Posterior vena cava (tissue), 2 donors: ENCODE measurements around the gene EBP. TPM values are rescaled to one million over a fixed set of nuclear protein-coding genes. Genes with fewer than 3 reads are reported as not detected.

ENCODE experiments used
- DNase-seq: peaks from one replicate; pipeline ENCODE4 v3.0.0-alpha.2; 2020; ENCODE audit warnings: low spot score
- intact Hi-C, 2 donors: fragments of 100-400 bp; cut with DNase I; formaldehyde crosslinking; loops; one replicate each; pipeline versions ENCODE4 v1.14.1 to v1.14.2; 2022 to 2023
- long read RNA-seq, 2 donors: library from polyadenylated mRNA; unstranded; transcript quantifications; one replicate each; pipeline ENCODE4 v2.0.0, GENCODE V29; 2020 to 2021
- total RNA-seq, 2 donors: library from RNA; stranded (reverse); fragmentation: NEBNext Ultra II Directional; extraction: Animal tissue kit (Norgen Biotek cat#: 25700); gene quantifications; one replicate each; pipeline ENCODE4 v1.2.1, GENCODE V29; 2021
- donor health status: DM: yes; HTN: yes; CAD: no.
- donor health status: DM: yes; HTN: yes; CAD: no.

EBP gene
- total RNA-seq, result 10 to 100 TPM; 15.0 to 22.1 TPM
- long read RNA-seq, donor 1, partial matches to known transcripts, result 1 of 2 reads
- long read RNA-seq, donor 1, other reads (novel, unspliced or antisense), result 0 of 2 reads
- long read RNA-seq, donor 2, transcript EBP-205 (5 exons, 1,775 nt), result major isoform, 22 of 26 reads
- long read RNA-seq, donor 2, partial matches to known transcripts, result 2 of 26 reads
- long read RNA-seq, donor 2, other reads (novel, unspliced or antisense), result 0 of 26 reads

DNA sequence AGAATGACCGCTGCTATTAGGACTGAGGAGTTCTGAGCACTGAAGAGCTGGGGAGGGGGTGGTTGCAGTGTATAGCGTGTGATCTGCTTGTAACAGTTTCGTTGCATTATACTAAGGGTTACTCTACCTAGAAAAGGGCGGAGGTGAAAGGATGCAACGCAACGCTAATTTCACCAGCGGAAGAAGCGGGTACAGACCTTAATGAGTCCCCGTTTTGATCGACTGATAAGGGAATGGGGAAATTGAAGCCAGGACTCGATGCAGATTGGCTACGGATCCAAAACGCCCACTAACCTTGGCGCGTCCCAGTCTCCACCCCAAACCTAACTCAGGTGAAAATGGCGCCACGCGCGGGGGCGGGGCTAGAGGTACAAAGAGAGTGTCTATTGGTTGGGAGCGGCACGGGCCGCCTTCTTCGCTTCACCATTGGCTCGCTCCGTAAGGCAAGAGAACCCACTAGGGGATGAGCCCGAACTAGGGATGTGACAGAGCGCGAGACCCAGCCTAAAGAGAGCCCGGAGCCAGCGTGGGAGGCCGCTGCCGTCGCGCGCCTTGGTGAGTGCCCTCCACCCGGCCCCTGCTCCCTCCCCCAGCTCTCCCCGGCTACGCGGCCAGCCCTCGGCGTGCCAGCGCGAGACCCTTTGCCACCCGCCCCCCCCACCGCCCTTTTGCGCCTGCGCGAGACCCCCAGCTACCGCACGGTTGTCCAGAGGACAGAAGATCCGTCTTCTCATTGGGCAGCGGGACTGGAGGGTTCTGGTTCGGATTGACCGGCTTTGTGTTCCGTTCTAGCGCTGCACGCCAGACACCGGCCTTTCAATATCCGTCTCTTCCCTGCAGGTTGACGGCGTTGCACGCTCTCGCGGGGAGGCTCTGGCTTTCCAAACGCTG lies at the start of gene EBP:
Gene EBP, plus strand, starts transcription at position 456 of the 891 bp plus-strand sequence. CDS start 1,964 bp downstream, outside the sequence.
- intact Hi-C loops, result no loop called here

DNA sequence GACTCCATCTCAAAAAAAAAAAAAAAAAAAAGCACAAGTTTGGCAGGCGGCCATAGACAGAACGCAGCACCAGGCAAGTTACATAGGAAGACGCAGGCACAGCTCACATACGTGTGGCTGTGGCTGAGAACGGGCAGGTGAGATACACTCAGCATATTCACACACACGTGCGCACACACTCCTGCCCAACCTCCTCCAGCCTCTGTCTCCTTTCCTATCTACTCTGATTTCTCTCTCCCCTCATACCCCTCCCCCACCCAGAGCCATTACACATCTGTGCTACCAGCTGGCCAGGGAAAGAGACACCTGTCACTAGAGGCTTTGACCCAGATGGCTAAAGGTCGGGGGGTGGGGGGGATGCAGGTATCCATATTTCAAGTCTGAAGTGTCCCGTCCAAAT lies 49.4 kb upstream of the EBP start:
- intact Hi-C loops, result no loop called here
- peak; percentile 30 for DNase-seq

More for the DNA sequence above, at the start of gene EBP:
- peak; percentile 96 for DNase-seq

DNA sequence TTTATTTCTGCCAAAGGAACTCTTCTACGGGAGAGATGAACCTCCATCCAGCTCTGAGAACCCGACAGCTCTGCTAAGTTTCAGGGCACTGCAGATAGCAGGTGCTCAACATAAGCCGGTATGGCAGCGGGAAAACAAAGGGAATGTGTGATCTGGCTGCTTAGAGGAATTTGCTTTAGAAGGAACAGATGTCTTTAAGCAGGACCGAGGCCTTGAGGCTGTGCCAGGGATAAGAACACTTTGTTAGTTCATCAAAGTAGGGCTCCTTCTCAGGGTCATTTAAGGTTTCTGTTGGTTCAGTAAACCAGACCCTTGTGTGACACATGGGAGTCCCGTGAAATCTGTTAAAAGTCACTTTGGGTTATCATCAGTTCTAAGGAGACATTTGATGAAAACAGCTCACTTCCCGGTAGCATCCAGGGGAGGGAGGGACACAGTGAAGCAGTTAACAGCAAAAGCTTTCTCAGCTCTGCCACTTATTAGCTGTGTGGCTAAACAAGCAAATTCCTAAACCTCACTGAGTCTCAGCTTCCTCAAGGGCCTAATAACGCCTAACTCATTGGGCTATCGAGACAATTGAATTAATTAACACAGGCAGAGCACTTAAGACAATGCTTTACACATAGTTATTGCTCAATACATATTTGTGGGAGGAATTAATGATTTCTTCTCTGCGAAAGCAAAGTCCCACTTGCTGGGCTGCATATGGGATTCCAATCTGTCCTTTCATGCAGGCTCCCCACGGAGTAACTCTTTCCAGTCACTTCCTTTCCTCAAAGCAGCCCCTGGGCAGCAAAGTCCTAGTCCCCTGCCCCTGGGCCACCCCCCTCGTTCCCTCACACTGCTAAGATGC lies 48.5 kb upstream of the EBP start:
- no peak for DNase-seq
- intact Hi-C loops, result no loop called here

DNA sequence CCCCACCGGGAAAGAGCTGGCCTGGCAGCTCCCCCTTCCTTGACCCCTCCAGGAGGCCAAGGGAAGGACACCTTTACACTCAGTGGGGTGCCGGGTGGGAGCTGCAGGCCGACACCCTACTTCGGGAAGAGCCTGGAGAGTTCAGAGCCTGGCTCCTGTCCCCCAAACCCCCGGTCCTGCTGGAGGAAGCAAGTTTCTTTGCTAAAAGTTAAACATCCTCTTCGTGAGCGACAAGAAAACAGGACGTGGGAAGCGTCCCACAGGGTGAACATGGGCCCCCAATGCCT lies 48.0 kb upstream of the EBP start:
- DNase-seq, result no peak
- intact Hi-C loops, result no loop called here

DNA sequence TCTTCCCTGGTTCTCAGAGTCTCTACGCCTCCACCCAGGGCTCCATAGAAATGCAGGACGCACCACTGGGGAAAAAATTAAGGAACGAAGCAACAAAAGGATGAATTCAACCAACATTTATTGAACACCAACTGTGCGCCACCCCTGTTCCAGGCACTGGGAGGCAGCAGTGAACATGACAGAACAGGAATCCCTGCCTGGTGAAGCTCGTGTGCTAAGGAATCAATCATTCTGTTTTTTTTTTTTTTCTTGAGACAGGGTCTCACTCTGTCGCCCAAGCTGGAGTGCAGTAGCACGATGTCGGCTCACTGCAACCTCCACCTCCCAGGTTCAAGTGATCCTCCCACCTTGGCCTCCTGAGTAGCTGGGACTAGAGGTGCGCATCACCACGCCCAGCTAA lies 47.5 kb upstream of the EBP start:
- intact Hi-C loops, result no loop called here
- DNase-seq, result no peak

DNA sequence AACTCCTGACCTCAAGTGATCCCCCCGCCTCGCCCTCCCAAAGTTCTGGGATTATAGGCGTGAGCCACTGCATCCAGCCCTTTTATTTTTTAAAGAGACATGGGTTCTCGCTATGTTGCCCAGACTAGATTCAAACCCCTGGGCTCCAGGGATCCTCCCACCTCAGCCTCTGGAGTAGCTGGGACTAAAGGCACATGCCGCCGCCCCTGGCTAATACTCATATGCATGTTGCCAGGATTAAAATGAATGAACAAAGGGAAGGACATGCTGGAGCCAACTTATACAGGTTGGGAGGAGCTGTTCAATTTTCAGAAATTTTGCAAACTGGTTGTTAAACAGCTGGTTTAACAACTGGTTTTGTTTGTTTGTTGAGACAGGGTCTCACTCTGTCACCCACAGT lies 47.0 kb upstream of the EBP start:
- intact Hi-C loops, result no loop called here
- DNase-seq, result no peak

DNA sequence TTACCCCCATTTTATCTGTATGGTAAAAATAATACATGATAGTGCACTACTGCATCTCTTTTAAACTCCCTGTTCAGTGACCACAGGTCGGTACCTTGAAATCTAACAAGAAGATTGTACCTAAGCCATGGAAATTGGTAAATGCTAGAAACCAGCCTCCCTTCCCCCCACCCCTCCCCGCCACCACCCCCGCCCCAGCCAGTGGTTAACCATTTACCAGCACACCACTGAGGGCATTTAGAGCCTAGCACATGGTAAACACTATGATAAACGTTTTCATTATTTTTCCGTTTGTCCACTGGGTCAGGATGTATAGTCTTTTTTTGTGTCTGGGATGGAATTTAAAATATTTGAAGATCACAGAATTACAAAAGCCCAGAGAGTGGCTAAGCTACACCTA lies 46.3 kb upstream of the EBP start:
- DNase-seq, result no peak
- intact Hi-C loops, result no loop called here

DNA sequence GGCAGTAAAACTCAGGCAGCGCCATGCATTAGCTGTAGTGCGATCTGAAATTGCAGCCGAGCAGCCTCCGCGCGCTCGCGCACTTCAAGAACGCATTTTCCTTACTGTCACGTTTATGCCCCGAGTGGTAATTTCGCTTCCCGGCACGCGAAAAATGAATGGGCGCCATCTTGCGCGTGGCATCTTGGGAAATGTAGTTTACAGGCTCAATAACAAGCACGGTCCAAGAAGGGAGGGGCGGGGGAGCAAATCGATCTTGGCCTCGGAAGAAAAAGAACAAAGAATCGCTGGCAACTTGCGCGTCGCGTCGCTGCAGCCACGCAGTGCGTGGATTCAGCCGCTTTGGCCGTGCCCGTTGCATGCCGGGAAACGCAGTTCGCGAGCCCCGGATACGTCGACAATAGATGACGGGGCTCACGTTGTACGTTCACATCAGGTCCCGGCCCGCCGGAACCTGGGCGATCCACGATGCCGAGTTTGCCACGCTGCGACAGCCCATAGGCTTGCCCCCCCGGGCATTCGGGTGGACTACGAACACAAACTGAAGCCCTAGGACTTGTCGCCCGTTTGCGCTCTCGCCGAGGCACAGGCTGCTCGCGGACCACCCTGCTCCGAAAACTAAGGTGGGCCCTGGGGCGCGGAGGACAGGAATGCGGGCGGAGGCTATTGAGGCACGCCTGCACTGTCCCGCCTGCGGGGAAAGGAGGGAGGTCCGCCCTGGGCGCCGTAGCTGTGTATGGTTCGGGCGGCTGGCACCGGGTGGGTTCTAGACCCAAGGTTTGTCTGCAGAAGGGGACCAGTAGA lies 45.6 kb upstream of the EBP start, which contains the start of gene FTSJ1:
Gene FTSJ1, plus strand, starts transcription at position 426 of the 804 bp plus-strand sequence. CDS start 1,849 bp downstream, outside the sequence.
- peak; percentile 96 for DNase-seq
- intact Hi-C loops, result no loop called here

DNA sequence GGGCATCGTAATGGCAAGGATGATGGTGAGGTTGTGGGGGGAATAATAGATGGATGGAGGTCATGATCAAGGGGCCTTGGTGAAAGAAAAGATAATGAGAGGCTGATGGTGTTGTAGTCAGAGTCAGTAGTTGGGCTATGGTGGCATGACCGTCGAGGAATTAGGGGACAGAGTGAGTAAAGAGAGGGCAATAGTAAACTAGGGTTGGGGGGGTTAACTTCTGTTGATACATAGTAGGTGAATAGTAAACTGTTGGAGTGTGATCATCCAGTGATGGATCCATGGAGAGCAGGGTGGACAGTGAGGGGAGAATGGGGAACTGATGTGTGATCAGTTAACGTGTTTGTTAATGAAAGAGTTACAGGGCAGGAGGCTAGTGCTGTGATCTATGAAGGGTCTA lies 44.7 kb upstream of the EBP start:
- intact Hi-C loops, result no loop called here
- no peak for DNase-seq

DNA sequence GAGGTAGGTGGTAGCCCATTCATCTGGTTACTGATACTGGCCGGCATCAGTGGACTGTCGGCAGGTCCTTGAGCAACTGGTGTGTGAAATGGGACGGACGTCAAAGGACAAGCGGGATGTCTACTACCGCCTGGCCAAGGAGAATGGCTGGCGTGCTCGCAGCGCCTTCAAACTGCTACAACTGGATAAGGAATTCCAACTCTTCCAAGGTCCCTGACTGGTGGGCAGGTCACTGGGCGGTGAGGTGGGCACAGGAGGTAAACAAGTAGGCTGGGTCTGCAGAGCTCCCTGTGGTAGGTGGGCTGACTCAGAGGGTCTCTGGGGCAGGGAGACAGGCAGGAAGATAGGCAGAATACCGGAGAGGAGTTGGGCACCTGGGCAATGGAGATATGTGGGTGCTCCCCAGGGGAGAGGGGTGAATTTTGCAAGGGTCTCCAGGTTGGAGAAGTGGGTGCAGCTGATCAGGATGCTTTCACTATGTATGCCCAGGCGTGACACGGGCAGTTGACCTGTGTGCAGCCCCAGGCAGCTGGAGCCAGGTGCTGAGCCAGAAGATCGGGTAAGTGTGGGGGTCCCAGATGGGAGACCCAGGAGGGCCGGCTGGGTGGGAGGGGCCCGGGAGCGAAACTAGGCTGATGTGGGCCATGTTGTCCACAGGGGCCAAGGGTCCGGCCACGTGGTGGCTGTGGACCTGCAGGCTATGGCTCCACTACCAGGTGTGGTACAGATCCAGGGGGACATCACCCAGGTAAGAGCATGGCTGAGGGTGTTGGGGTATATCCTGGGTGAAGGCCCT lies 43.5 kb upstream of the EBP start:
- intact Hi-C loops, result no loop called here
- no peak for DNase-seq

DNA sequence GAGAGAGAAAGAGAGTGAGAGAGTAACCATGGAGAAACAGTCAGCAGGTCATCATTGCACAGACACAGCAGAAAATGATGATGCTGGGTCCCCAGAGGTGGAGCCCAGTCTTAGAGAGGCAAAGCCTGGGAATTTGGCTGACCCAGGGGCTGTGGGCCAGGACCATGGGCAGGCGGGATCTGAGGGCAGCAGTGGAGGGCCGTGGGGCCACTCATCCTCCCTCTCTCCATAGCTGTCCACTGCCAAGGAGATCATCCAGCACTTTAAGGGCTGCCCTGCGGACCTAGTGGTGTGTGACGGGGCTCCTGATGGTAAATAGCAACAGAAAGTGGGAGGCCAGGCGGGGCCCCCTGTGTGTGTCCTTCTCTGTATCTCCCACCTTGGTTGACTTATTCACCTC lies 42.8 kb upstream of the EBP start:
- DNase-seq, result no peak
- intact Hi-C loops, result no loop called here

DNA sequence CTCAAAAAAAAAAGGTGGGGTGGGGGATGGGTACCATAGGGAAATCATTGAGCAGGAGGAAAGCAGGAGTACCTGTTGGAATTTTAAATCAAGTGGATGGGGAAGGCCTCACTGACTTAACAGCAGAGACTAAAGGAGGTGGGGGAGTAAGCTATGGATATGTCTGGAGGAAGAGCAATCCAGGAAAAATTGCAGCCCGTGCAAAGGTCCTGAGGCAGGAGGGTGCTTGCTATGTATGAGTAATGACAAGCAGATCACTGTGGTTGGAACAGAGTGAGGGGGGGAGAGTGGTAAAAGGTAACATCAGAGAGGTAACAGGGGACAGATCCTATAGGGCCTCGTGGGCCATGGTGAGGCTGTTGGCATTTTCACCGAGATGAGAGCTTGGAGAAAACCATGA lies 41.5 kb upstream of the EBP start:
- intact Hi-C loops, result no loop called here

DNA sequence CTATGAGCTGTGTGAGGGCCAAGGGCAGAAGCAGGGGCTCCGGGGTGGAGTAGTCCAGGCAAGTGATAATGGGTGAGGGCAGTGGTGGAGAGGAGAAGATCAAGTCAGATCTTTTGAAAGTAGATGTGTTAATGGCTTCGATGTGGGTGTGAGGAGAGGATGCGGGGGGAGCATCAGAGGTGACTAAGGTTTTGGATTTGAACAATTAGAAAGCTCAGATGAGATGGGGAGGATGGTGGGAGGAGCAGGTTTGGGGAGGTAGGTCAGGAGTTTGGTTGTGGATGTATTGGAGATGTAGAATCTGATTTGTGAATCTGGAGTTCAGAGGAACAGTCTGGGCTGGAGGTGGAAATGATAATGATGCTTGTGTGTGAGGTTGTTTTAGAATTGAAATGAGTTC lies 41.0 kb upstream of the EBP start:
- intact Hi-C loops, result no loop called here
- DNase-seq, result no peak

More for the DNA sequence above, 41.5 kb upstream of the EBP start:
- DNase-seq, result no peak

DNA sequence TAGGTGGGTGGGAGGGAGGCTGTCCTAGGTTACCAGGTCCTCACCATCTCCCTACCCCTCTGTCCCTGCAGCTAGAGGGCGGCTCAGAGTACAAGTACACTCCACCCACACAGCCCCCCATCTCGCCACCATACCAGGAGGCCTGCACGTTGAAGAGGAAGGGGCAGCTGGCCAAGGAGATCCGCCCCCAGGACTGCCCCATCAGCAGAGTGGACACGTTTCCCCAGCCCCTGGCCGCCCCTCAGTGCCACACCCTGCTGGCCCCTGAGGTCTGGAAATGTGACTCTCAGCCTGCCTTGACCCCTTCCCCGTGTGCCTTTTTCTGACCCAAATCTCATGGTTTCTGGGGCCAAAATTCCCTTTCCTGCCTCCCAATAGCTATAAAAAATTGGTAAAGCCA lies 39.1 kb upstream of the EBP start:
- intact Hi-C loops, result no loop called here
- no peak for DNase-seq

DNA sequence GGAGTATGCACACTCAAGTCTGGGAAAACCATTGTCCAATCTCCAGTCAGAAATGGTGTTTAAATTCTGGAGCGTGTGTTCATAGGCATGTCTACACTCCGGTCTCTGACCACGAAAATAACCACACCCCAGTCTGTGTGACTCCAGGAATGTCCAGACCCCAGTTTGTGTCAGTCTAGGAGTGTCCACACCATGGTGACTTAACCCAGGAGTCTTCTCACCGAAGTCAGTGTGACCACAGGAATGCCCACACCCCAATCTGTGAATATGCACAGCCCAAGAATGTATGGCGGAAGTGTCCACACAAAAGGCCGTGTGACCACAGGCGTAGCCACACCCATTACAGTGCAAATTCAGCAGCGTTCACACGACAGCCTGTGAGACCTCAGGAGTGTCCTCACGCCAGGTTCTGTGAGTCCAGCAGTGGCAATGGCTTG lies 34.2 kb upstream of the EBP start:
- no peak for DNase-seq
- intact Hi-C loops, result no loop called here

DNA sequence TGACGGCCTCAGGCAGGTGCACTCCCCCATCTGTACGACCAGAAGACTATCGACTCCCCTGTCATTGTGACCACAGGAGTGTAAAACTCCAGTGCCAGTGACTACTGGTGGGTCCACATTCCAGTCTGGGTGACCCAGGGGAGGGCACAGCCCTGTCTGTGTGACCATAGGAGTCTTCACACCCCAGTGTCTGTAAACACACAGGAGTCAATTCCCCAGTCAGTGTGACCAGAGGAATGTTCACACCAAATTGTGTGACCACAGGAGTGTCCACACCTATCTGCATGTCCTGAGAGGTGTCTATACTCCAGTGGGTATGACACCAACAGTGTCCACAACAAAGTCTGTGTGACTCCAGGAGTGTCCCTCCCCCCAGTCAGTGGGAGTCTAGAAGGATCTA lies 33.6 kb upstream of the EBP start:
- intact Hi-C loops, result no loop called here
- DNase-seq, result no peak

DNA sequence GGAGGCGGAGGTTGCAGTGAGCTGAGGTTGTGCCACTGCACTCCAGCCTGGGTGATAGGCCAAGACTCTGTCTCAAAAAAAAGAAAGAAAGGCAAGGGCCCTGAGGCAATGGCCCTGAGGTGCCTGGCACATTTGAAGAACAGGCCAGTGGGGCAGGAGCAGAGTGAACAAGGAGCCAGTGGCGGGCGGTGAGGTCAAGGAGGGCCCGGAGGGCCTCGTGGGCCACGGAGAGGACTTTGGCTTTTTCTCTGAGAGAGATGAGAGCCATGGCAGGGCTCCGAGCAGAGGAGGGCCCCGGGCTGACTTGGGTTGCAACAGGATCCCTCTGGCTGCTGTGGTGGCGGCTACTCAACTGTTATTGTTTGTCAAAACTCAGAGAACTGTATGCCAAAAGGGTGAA lies 32.3 kb upstream of the EBP start:
- intact Hi-C loops, result no loop called here
- no peak for DNase-seq

DNA sequence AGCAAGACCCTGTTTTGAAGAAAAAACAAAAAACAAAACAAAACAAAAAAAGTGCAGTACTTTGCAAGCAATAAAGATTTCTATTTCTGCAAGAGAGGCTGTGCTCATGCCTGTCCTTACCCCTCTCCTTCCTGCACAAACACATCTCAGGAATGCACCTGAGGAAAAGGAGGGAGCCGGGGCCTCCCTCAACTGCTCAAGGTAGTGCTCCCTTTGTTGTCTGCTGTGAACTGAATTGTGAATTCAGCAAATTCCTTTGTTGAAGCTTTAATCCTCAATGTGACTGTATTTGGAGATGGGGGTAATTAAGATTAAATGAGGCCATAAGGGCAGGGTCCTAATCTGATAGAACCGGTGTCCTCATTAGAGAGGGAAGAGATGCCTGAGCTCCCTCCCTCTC lies 31.7 kb upstream of the EBP start:
- no peak for DNase-seq
- intact Hi-C loops, result no loop called here

DNA sequence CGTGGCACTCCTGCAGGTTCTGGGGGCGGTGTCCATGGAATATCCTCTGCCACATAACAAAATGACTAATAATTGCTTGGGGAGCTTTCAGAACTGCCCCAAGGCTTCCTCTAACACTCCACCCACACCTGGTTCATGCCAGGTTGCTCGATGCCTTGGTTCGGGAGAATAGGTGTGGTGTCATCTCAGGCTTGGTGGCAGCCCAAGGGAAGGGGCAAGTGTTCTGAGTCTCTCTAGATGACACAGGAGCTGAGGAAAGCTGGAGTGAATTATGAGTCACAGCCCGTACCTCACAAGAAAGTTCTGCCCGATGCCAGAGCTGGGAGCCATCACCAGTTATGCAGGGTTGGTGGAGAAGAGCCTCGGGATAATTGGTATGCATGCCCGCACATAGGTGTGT lies 30.9 kb upstream of the EBP start:
- intact Hi-C loops, result no loop called here

More for the DNA sequence above, 30.9 kb upstream of the EBP start:
- no peak for DNase-seq
